Neuronal stem cell (in vitro differentiated cells): ENCODE results near the gene OR11G2.

Experiments used
- DNase-seq: peaks from one replicate; pipeline ENCODE4 v3.0.0-alpha.2; 2013; ENCODE audit warnings: low spot score
- H2AFZ ChIP-seq: one replicate; pipeline ENCODE4 v1.6.1; 2013; ENCODE audit warnings: mild to moderate bottlenecking, low read length, inconsistent platforms
- H2AK5ac ChIP-seq: 2 replicates; pipeline ENCODE4 v1.6.1; 2013; ENCODE audit warnings: low read depth, mild to moderate bottlenecking, inconsistent platforms, low read length, moderate library complexity, mixed read lengths
- H2BK120ac ChIP-seq: 2 replicates; pipeline ENCODE4 v1.6.1; 2013; ENCODE audit warnings: low read depth, mild to moderate bottlenecking, inconsistent platforms, low read length, moderate library complexity, mixed read lengths
- H2BK12ac ChIP-seq: one replicate; pipeline ENCODE4 v1.6.1; 2013; ENCODE audit warnings: low read length, inconsistent platforms
- H2BK15ac ChIP-seq: 2 replicates; pipeline ENCODE4 v1.6.1; 2013; ENCODE audit warnings: mild to moderate bottlenecking, low read length, inconsistent platforms, mixed read lengths
- H2BK5ac ChIP-seq: one replicate; pipeline ENCODE4 v1.6.1; 2013; ENCODE audit warnings: inconsistent platforms, mild to moderate bottlenecking, low read length, moderate library complexity
- H3K14ac ChIP-seq: one replicate; pipeline ENCODE4 v1.6.1; 2013; ENCODE audit warnings: low read length, inconsistent platforms
- H3K18ac ChIP-seq: 2 replicates; pipeline ENCODE4 v1.6.1; 2013; ENCODE audit warnings: low read length, inconsistent platforms
- H3K23ac ChIP-seq: 2 replicates; pipeline ENCODE4 v1.6.1; 2013; ENCODE audit warnings: low read depth, mild to moderate bottlenecking, mixed read lengths, low read length, inconsistent platforms; ENCODE audit not compliant: poor library complexity
- H3K27ac ChIP-seq: replicated peaks from 3 replicates; pipeline ENCODE4 v1.5.1; 2013; ENCODE audit warnings: low read length, inconsistent platforms
- H3K27me3 ChIP-seq, 3 experiments: 2 replicates each; pipeline ENCODE4 v1.6.1; 2013; ENCODE audit warnings: low read length in 3 of 3, mild to moderate bottlenecking in 2 of 3, inconsistent platforms in 1 of 3, low read depth in 1 of 3, mixed read lengths in 1 of 3, moderate library complexity in 1 of 3; ENCODE audit not compliant: control insufficient read depth in 3 of 3, insufficient read depth in 3 of 3
- H3K36me3 ChIP-seq, 2 donors: replicated peaks in 1 of 2; 2 replicates each; pipeline ENCODE4 v1.6.1; 2013; ENCODE audit warnings: low read length in 2 of 2; ENCODE audit not compliant: control insufficient read depth in 2 of 2, insufficient read depth in 2 of 2
- H3K4ac ChIP-seq: 2 replicates; pipeline ENCODE4 v1.6.1; 2013; ENCODE audit warnings: inconsistent platforms, mild to moderate bottlenecking, low read length, moderate library complexity
- H3K4me1 ChIP-seq, 2 donors: 1 replicate in 1 of 2; 2 replicates in 1 of 2; pipeline ENCODE4 v1.6.1; 2013; ENCODE audit warnings: low read length in 2 of 2, low read depth in 1 of 2; ENCODE audit not compliant: control insufficient read depth in 2 of 2, insufficient read depth in 1 of 2
- H3K4me2 ChIP-seq: one replicate; pipeline ENCODE4 v1.6.1; 2013; ENCODE audit warnings: mild to moderate bottlenecking, low read length, inconsistent platforms; ENCODE audit not compliant: insufficient read depth, poor library complexity, severe bottlenecking
- H3K4me3 ChIP-seq, 2 donors: 2 replicates each; pipeline ENCODE4 v1.5.1; 2013; ENCODE audit warnings: low read length in 2 of 2, mild to moderate bottlenecking in 2 of 2, inconsistent platforms in 1 of 2, moderate library complexity in 1 of 2
- H3K79me1 ChIP-seq: one replicate; pipeline ENCODE4 v1.6.1; 2013; ENCODE audit warnings: low read depth, mild to moderate bottlenecking, inconsistent platforms, low read length, moderate library complexity
- H3K9ac ChIP-seq: one replicate; pipeline ENCODE4 v1.6.1; 2013; ENCODE audit warnings: mild to moderate bottlenecking, low read depth, low read length, inconsistent platforms; ENCODE audit not compliant: poor library complexity
- H3K9me3 ChIP-seq, 2 donors: replicated peaks in 1 of 2; 2 replicates each; pipeline versions ENCODE3 to v1.6.1; 2013; ENCODE audit warnings: low read length in 2 of 2, mild to moderate bottlenecking in 2 of 2, inconsistent platforms in 1 of 2, low read depth in 1 of 2, mixed read lengths in 1 of 2, moderate library complexity in 1 of 2; ENCODE audit not compliant: control insufficient read depth in 2 of 2, insufficient read depth in 1 of 2
- H4K8ac ChIP-seq: one replicate; pipeline ENCODE4 v1.6.1; 2013; ENCODE audit warnings: low read depth, mild to moderate bottlenecking, inconsistent platforms, low read length, moderate library complexity
- H4K91ac ChIP-seq: one replicate; pipeline ENCODE4 v1.6.1; 2013; ENCODE audit warnings: low read length, low read depth, mild to moderate bottlenecking, inconsistent platforms; ENCODE audit not compliant: poor library complexity
- WGBS, 2 donors: extraction: QIAGEN DNeasy Blood & Tissue Kit; methylation state at CpG; one replicate each; pipeline ENCODE4 v1.1.7; 2013; ENCODE audit warnings: missing lambda C conversion rate in 2 of 2, mixed read lengths in 1 of 2; ENCODE audit not compliant: insufficient read length in 2 of 2, insufficient replicate concordance in 1 of 2; ENCODE audit errors: extremely low coverage in 2 of 2; 5-methylcytosine and 5-hydroxymethylcytosine counted together

The OR11G2 gene

GRCh38 chr14:20195911-20196310, 5.2 kb downstream of the OR11G2 start:
- Histone ChIP-seq H2BK120ac (no peak overlapping the region), H2AFZ (no peak overlapping the region), H3K14ac (no peak overlapping the region), H2AK5ac (no peak overlapping the region), H3K36me3 (no peaks in the 10 kb centered on the region), H4K91ac (no peak overlapping the region), H3K4me2 (no peak overlapping the region), H3K23ac (no peak overlapping the region), H3K4ac (no peak overlapping the region), H3K18ac (no peak overlapping the region), H2BK5ac (no peak overlapping the region), H4K8ac (no peak overlapping the region), H2BK15ac (no peak overlapping the region), H3K27ac (no peak overlapping the region), H3K27me3 (peaks cover 0 to 15% (median 0%) of the 10 kb centered on the region in 3 experiments), H3K79me1 (no peaks in the 10 kb centered on the region), H3K4me3 (no peak overlapping the region), H2BK12ac (no peak overlapping the region), H3K4me1 (no peaks in the 10 kb centered on the region), H3K9ac (no peak overlapping the region), H3K9me3 (peaks cover 0 to 23% of the 10 kb centered on the region in 2 donors)
- WGBS, 2 donors: no CpG with 5 or more reads among the region's 2 CpGs
- no peak for DNase-seq

GRCh38 chr14:20197459-20197858, 6.8 kb downstream of the OR11G2 start:
- H3K36me3 ChIP-seq: no peaks in the 10 kb centered on the region
- H2AK5ac ChIP-seq: no peak overlapping the region
- H3K9me3 ChIP-seq: peaks cover 0 to 21% of the 10 kb centered on the region in 2 donors
- no peak overlapping the region for H3K27ac ChIP-seq
- H3K4ac ChIP-seq: no peak overlapping the region
- H4K8ac ChIP-seq: no peak overlapping the region
- H4K91ac ChIP-seq: no peak overlapping the region
- H2BK120ac ChIP-seq: no peak overlapping the region
- no CpG with 5 or more reads among the region's 6 CpGs for WGBS, 2 donors
- H2BK15ac ChIP-seq: no peak overlapping the region
- H3K4me2 ChIP-seq: no peak overlapping the region
- no peak overlapping the region for H3K4me3 ChIP-seq
- H3K9ac ChIP-seq: no peak overlapping the region
- no peak overlapping the region for H2AFZ ChIP-seq
- peaks cover 0 to 13% (median 0%) of the 10 kb centered on the region in 3 experiments for H3K27me3 ChIP-seq
- no peaks in the 10 kb centered on the region for H3K79me1 ChIP-seq
- no peak overlapping the region for H2BK5ac ChIP-seq
- no peak overlapping the region for H3K14ac ChIP-seq
- H2BK12ac ChIP-seq: no peak overlapping the region
- H3K23ac ChIP-seq: no peak overlapping the region
- DNase-seq: no peak
- H3K18ac ChIP-seq: no peak overlapping the region
- no peaks in the 10 kb centered on the region for H3K4me1 ChIP-seq

- Histone ChIP-seq H3K14ac (no peak overlapping the region), H3K9me3 (peaks cover 0 to 20% of the 10 kb centered on the region in 2 donors), H2AFZ (no peak overlapping the region), H4K8ac (no peak overlapping the region), H2AK5ac (no peak overlapping the region), H3K23ac (no peak overlapping the region), H3K4ac (no peak overlapping the region), H3K4me1 (no peaks in the 10 kb centered on the region), H3K79me1 (no peaks in the 10 kb centered on the region), H2BK15ac (no peak overlapping the region), H4K91ac (no peak overlapping the region), H3K36me3 (no peaks in the 10 kb centered on the region), H3K18ac (no peak overlapping the region), H2BK5ac (no peak overlapping the region), H2BK120ac (no peak overlapping the region), H2BK12ac (no peak overlapping the region), H3K4me2 (no peak overlapping the region), H3K27ac (no peak overlapping the region), H3K4me3 (no peak overlapping the region), H3K9ac (no peak overlapping the region), H3K27me3 (peaks cover 0 to 5% (median 0%) of the 10 kb centered on the region in 3 experiments)
- no CpG with 5 or more reads among the region's 5 CpGs for WGBS, 2 donors
- no peak for DNase-seq
Observed at GRCh38 chr14:20198991-20199390, 8.3 kb downstream of the OR11G2 start.

GRCh38 chr14:20204721-20205120, 14.0 kb downstream of the OR11G2 start:
- Histone ChIP-seq H3K4me1 (no peaks in the 10 kb centered on the region), H3K36me3 (no peaks in the 10 kb centered on the region), H4K91ac (no peak overlapping the region), H3K9me3 (peaks cover 0 to 17% of the 10 kb centered on the region in 2 donors), H2AK5ac (no peak overlapping the region), H2BK12ac (no peak overlapping the region), H3K23ac (no peak overlapping the region), H3K79me1 (no peaks in the 10 kb centered on the region), H4K8ac (no peak overlapping the region), H2BK15ac (no peak overlapping the region), H3K18ac (no peak overlapping the region), H2BK120ac (no peak overlapping the region), H3K4me2 (no peak overlapping the region), H3K4ac (no peak overlapping the region), H2AFZ (no peak overlapping the region), H3K9ac (no peak overlapping the region), H3K27ac (no peak overlapping the region), H3K4me3 (no peak overlapping the region), H3K14ac (no peak overlapping the region), H2BK5ac (no peak overlapping the region), H3K27me3 (no peaks in the 10 kb centered on the region)
- no CpG with 5 or more reads among the region's 3 CpGs for WGBS, 2 donors
- DNase-seq: no peak
